Mesothelial cell of epicardium (in vitro differentiated cells): Measurements from ENCODE around the gene ILK. TPM values are rescaled to one million over a fixed set of nuclear protein-coding genes. Genes with fewer than 3 reads are reported as not detected.

ENCODE experiments used
- DNase-seq, 2 experiments: peaks; one replicate each; pipeline ENCODE4 v3.0.0; 2021; ENCODE audit warnings: low spot score in 2 of 2; ENCODE audit not compliant: unreplicated experiment in 2 of 2
- H3K27ac Mint-ChIP-seq: 2 replicates; pipeline ENCODE4 v1.8.0; 2021; ENCODE audit warnings: mixed read lengths
- H3K27me3 Mint-ChIP-seq: 2 replicates; pipeline ENCODE4 v1.8.0; 2021; ENCODE audit warnings: low read depth, mixed read lengths
- H3K36me3 Mint-ChIP-seq: 2 replicates; pipeline ENCODE4 v1.8.0; 2021; ENCODE audit warnings: mixed read lengths
- H3K4me1 Mint-ChIP-seq: 2 replicates; pipeline ENCODE4 v1.8.0; 2021; ENCODE audit warnings: mixed read lengths
- H3K4me3 Mint-ChIP-seq: 2 replicates; pipeline ENCODE4 v1.8.0; 2021; ENCODE audit warnings: mild to moderate bottlenecking, moderate library complexity, mixed read lengths
- H3K9me3 Mint-ChIP-seq: 2 replicates; pipeline ENCODE4 v1.8.0; 2021; ENCODE audit warnings: mixed read lengths
- CTCF ChIP-seq: fragments of 200-600 bp; sonication (generic); IDR thresholded peaks from one replicate; pipeline ENCODE4 v1.5.0; 2021; ENCODE audit warnings: antibody characterized with exemption; ENCODE audit not compliant: unreplicated experiment
- total RNA-seq: library from RNA; stranded (reverse); gene quantifications from 3 replicates; pipeline ENCODE4 v1.2.1, GENCODE V29; 2021

Gene ILK
- total RNA-seq, 1 donor from 2014 or later = 144 TPM

GRCh38 chr11:6630632-6631291 lies 27.2 kb downstream of the ILK start:
- no peak overlapping the region for H3K27ac Mint-ChIP-seq
- H3K4me1 Mint-ChIP-seq = no peaks in the 10 kb centered on the region
- H3K9me3 Mint-ChIP-seq = no peaks in the 10 kb centered on the region
- H3K4me3 Mint-ChIP-seq = peak overlapping the region; percentile 29
- no peak for DNase-seq
- peaks cover 36% of the 10 kb centered on the region for H3K27me3 Mint-ChIP-seq
- no peak for TF ChIP-seq CTCF
- H3K36me3 Mint-ChIP-seq = peaks cover 39% of the 10 kb centered on the region

GRCh38 chr11:6631361-6631890 lies 27.9 kb downstream of the ILK start:
- Mint-ChIP-seq H3K36me3 (peaks cover 36% of the 10 kb centered on the region), H3K27me3 (peaks cover 36% of the 10 kb centered on the region), H3K4me3 (peak overlapping the region; percentile 25), H3K4me1 (no peaks in the 10 kb centered on the region), H3K27ac (no peak overlapping the region), H3K9me3 (no peaks in the 10 kb centered on the region)
- TF ChIP-seq CTCF = no peak
- DNase-seq = no peak

GRCh38 chr11:6632116-6633073 lies 28.8 kb downstream of the ILK start:
- Mint-ChIP-seq H3K36me3 (peaks cover 33% of the 10 kb centered on the region), H3K27ac (no peak overlapping the region), H3K9me3 (no peaks in the 10 kb centered on the region), H3K27me3 (peaks cover 36% of the 10 kb centered on the region), H3K4me1 (no peaks in the 10 kb centered on the region), H3K4me3 (no peak overlapping the region)
- TF ChIP-seq CTCF = no peak
- DNase-seq = no peak

GRCh38 chr11:6633422-6634408 lies 30.1 kb downstream of the ILK start:
- no peaks in the 10 kb centered on the region for H3K4me1 Mint-ChIP-seq
- H3K4me3 Mint-ChIP-seq = no peak overlapping the region
- H3K27ac Mint-ChIP-seq = no peak overlapping the region
- H3K9me3 Mint-ChIP-seq = no peaks in the 10 kb centered on the region
- H3K36me3 Mint-ChIP-seq = peaks cover 33% of the 10 kb centered on the region
- DNase-seq = no peak
- peaks cover 31% of the 10 kb centered on the region for H3K27me3 Mint-ChIP-seq
- no peak for TF ChIP-seq CTCF

GRCh38 chr11:6634534-6634933 lies 31.0 kb downstream of the ILK start:
- H3K27ac Mint-ChIP-seq = no peak overlapping the region
- peaks cover 23% of the 10 kb centered on the region for H3K27me3 Mint-ChIP-seq
- TF ChIP-seq CTCF = no peak
- no peaks in the 10 kb centered on the region for H3K9me3 Mint-ChIP-seq
- no peaks in the 10 kb centered on the region for H3K4me1 Mint-ChIP-seq
- no peak for DNase-seq
- no peak overlapping the region for H3K4me3 Mint-ChIP-seq
- peaks cover 27% of the 10 kb centered on the region for H3K36me3 Mint-ChIP-seq
